DMS 273 (cell line): ENCODE measurements around the gene CNN2.

ENCODE experiments used
- DNase-seq: peaks from one replicate; lab custom pipeline; 2025; ENCODE audit not compliant: unreplicated experiment; lab: John Stamatoyannopoulos, UW

The CNN2 gene

DNA sequence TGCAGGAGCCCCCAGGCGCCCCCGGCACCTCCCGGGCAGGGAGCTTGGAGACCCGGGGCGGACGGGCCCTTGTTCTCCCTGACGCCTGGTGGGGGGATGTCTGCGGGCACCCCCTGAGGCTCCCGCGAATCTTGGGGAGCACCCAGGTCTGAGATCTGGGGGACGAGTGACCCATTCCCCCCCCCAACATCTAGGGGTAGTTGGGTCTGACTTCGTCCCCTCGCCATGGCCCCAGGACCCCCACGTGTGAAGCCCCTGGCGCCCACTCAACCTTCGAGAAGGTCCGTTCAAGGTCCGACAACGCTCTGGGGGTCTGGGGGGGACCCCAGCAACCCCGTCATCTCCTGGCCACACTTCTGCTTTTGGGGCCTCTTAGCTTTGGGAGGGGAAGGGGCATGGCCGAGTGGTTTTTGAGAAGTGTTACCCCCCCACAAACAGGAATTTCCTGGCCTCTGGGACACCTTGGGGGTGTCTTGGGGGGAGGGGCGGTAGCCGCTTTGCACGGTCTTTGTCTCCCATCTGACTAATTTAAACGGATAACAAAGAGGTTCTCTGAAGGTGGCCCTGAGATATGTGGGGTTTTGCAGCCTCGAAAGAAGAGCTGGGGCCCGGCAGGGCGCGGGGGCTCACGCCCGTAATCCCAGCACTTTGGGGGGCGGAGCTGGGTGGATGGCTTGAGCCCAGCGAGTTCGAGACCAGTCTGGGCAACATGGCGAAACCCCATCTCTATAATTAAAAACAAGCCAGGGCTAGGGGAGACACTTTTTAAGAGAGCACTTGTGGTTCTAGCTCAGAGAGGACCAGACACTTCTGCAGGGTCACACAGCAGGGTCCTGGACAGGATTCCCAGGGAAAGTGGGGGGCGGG, 608 bp downstream of the CNN2 start:
- no peak for DNase-seq

DNA sequence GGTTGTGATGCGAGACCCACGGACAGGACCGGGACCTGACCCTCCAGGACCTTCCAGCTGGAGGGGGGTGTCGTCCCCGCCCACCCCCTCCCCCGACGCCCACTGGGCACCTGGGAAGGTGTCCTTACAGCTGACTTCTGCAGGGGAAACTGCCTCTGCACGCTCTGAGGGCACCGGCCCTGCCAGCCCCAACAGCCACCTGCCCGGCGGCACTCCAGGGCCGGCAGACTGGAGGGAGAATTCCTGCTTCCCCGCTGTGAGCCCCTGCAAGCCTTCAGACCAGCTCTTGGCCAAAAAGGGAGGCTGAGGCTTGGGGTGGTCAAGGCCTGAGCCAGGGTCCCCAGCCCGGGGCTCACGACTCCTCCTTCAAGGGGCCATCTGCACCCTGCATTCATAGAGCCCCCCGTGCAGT, 1.2 kb downstream of the CNN2 start:
- DNase-seq, result peak; percentile 45

DNA sequence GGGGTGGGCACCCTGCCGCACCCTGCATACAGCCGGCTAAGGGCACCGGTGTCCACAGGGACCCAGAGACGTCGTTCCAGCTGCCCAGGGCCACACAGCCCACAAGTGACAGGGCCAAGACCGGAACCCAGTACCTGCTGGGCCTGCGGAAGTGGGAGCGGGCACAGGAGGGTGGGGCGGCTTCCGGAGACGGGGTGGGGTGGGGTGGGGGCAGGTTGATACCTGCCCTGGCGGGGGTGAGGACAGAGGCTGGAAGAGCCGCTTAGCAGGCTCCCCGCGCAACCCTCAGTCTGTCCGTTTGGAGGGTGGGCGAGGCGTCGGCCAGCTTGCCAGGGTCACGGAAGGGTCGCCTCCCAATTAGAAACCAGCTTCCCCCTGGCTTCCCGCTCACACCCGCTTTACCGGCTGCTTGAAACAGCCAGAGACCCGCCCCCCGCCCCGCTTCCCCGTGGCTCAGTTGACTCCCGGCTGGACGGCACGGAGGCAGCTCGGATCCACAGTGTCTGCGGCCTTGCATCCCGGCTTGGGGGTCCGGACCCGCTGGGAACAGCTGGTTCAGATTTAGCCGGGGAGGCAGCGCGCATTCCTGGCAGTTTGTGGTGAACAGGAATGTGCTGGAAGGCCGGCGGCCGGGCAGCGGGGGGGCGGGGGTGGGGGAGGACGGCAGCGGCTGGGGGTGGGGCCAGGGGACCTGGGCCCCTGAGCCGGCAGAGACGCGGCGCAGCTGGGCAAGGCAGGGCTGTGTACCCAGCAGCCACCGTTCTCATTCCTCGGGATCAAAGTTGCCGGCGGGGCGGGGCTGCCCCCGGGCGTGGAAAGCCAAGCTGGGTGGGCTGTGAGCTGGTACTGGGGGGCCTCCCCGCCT, 1.9 kb downstream of the CNN2 start:
- peak; percentile 78 for DNase-seq

DNA sequence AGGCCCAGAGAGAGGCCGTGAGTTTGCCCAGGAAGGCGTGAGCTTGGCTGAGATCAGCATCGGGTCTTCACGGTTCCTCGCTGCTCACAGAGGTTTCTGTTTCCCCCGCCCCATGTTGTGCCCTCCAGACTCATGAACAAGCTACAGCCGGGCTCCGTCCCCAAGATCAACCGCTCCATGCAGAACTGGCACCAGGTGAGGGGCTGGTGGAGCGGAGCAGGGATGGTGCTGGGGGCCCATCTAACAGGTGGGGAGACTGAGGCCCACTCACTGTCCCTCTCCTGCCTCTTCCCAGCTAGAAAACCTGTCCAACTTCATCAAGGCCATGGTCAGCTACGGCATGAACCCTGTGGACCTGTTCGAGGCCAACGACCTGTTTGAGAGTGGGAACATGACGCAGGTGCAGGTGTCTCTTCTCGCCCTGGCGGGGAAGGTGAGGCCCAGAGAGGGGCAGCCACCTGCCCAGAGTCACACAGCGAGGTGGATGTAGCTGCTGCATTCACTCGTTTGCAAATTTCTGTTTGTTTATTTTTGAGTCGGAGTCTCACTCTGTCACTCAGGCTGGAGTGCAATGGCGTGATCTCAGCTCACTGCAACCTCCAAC, 6.0 kb downstream of the CNN2 start:
- no peak for DNase-seq

DNA sequence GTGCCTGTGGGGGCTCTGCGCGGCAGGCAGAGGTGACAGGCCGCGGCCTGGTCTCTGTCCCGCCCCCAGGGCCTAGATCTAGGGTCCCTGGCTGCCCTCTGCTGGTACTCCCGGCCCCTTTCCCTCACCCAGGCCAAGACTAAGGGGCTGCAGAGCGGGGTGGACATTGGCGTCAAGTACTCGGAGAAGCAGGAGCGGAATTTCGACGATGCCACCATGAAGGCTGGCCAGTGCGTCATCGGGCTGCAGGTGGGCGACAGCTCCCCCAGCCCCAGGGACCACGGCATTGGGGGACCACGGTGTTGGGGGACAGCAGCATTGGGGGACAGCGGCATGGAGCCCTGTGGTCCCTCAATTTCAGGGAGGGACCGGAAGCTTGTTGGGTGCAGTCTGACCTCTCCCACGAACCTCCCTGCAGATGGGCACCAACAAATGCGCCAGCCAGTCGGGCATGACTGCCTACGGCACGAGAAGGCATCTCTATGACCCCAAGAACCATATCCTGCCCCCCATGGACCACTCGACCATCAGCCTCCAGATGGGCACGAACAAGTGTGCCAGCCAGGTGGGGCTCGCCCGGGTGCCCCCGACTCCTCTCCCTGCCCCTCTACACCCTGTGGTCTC, 9.7 kb downstream of the CNN2 start:
- DNase-seq, result no peak

DNA sequence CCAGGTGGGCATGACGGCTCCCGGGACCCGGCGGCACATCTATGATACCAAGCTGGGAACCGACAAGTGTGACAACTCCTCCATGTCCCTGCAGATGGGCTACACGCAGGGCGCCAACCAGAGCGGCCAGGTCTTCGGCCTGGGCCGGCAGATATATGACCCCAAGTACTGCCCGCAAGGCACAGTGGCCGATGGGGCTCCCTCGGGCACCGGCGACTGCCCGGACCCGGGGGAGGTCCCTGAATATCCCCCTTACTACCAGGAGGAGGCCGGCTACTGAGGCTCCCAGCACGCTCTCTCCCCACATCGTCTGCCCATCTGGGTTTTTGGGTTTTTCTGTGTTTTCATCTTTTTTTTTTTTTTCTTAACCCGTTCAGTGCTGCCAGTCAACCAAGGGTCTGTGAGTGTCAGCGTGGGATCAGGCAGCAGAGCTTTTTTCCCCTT, 11.2 kb downstream of the CNN2 start:
- no peak for DNase-seq

DNA sequence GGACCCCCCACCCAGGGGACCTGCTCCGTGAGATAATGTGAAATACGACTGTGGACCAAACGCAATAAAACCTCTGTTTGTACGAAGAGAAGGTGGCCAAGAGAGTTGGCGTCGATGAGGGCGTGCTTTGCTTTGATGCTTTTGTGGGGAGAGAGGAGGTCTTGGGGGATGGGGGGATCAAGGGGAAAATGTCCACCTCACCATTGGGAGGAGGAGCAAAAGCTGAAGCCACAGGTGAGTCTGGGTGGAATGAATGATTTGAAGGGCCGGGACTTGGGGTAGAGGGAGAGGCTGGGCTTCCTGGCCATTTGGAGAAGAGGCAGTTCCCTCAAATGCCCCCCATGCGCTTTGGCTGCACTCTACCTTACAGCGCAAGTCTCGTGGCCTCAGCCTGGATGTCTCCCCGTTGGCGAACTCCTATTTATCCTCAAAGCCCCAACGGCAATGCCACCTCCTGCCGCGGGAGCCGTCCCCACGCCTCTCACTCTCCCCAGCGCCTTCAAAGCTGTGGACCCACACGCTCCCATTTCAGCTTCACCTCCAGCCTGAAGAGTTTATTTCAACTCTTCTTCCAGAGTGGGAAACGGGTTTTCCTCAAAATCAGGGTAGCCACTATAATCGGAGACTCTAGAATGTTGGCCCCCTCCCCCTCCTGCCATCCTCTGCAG, 12.7 kb downstream of the CNN2 start:
- no peak for DNase-seq

DNA sequence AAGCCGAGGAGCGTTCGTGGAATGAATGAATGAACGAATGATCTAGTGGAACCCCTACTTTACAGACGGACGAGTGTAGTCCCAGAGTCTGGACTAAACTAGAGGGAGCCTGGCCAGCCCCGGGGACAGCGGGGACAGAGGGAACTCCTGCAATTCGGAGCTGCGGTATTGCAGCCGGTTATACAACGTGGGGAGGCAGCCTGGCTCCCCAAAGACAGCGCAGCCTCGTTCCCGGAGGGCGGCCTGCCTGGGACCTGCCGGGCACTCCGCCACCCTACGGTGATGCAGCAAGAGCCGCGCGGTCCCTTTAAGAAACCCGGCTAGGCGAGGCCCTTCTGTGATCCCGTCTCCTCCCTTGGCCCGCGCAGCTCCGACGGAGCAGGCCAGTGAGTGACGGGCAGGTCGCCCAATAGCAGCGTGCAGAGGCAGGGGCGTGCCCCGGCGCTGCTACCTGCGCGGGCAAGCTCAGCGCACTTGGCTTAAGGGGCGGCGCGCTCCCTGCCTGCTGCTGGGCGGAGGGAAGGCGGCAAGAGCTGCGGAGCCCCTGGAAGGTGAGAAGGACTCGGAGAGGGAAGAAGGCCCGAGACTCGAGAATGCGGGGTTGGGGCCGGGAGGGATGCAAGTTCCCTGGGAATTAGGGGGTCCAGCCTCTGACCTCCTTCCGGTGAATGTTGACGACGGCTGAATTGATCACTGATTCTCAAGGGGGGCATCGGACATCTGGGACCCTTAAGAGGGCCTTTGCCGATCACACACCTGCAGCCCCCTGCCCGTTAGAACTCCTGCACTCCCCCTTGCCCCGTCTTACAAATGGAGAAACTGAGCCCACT, 13.5 kb downstream of the CNN2 start, which contains the start of gene ABCA7:
TSS of gene ABCA7 (plus strand) at position 462 of the 830 bp plus-strand sequence. CDS start 1,255 bp downstream, outside the sequence.
- DNase-seq, result peak; percentile 99

DNA sequence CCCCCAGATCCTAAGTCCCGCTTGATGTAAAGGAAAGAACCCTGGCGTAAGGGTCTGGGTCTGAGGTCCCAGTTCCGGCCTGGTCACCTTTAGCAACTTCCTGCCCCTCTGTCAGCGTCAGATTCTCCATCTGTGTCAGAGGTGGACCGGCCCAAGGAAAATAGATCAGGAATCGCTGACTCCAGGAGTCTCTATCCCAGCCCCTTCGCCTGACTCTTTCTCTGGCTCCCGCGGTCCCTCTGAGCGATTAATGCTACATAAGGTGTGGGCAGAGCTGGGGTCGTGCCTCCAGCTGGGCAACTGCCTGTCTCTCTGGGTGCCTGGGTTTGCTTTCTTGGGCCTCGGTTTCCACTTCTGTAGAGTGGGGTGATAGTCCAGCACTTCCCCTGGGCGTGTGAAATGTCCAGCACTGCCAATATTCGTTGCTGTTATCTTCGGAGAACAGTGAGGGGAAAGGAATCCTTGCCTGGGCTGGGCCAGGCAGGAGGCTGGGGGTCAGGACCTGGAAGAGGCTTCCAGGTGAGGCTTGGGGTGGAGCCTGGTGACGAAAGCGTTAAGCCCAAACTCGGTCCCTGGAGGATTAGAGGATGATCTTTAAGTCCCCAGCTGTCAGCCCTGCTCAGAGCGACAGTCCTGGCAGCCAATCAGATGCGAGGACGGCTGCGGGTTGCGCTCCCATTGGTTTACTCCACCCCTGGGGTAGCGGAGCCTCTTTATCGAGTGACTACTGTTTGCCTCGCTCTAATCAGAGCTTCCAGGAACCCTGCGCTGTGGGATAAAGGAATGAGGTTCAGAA, 14.3 kb downstream of the CNN2 start:
- DNase-seq, result peak; percentile 97

DNA sequence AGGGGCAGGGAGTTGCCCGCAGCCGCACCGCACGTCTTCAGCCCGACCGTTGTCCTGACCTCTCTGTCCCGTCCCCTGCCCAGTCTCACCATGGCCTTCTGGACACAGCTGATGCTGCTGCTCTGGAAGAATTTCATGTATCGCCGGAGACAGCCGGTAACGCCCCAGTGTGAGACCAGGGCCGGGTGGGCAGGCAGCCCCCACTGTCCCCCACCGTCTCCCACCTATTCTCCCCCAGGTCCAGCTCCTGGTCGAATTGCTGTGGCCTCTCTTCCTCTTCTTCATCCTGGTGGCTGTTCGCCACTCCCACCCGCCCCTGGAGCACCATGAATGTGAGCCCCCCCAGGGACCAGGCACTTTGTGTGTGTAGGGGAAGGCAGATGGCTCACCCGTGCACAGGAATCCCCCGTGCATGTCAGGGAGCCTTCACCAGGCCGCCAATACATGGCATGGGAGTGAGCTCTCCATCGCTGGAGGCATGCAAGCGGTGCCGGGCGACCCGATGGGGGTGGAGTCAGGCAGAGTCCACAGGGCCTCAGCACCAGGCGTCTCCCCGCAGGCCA, 14.9 kb downstream of the CNN2 start:
- DNase-seq, result no peak

DNA sequence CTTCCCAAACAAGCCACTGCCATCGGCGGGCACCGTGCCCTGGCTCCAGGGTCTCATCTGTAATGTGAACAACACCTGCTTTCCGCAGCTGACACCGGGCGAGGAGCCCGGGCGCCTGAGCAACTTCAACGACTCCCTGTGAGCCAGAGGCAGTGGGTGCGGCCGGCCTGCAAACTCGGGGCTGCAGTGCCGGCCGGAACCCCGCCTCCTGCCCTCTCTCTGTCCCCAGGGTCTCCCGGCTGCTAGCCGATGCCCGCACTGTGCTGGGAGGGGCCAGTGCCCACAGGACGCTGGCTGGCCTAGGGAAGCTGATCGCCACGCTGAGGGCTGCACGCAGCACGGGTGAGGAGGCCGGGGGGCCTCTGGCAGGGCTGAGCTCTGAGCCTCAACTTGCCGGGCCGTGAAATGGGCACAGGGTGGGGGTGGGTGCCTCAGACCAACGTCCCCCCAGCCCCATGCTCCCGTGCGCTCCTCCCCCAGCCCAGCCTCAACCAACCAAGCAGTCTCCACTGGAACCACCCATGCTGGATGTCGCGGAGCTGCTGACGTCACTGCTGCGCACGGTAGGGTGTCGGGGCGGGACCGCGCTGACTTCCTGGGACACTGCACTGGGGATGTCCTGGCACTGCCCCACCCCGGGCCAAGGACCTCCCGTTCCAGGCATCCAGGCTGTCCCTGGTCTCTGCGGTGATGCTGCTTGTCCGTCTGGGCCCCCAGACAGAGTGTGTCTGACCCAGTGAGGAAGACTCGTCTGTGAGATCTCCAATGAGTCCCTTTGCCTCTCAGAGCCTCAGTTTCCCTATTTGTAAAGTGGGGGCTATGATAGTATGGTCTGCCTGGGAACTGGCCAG, 15.7 kb downstream of the CNN2 start:
- peak; percentile 83 for DNase-seq

DNA sequence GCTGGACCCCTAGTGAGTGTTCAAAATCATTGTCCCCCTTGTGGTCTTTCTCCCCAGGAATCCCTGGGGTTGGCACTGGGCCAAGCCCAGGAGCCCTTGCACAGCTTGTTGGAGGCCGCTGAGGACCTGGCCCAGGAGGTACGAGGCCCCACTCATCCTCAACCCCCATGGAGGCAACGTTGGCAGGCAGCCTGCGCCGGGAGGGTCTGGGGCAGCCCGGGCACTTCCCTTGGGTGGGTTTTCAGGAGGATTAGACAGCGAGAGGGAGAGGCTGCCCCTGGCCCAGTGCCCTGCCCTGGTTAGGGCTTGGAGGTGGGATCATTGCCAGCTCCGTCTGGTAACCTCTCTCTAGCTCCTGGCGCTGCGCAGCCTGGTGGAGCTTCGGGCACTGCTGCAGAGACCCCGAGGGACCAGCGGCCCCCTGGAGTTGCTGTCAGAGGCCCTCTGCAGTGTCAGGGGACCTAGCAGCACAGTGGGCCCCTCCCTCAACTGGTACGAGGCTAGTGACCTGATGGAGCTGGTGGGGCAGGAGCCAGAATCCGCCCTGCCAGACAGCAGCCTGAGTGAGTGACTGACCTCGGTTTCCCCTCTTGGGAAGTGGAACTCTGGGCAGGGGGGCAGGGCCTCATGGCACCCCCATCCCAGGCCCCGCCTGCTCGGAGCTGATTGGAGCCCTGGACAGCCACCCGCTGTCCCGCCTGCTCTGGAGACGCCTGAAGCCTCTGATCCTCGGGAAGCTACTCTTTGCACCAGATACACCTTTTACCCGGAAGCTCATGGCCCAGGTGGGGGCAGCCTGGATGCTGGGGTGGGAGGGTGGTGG, 16.5 kb downstream of the CNN2 start:
- peak; percentile 92 for DNase-seq

DNA sequence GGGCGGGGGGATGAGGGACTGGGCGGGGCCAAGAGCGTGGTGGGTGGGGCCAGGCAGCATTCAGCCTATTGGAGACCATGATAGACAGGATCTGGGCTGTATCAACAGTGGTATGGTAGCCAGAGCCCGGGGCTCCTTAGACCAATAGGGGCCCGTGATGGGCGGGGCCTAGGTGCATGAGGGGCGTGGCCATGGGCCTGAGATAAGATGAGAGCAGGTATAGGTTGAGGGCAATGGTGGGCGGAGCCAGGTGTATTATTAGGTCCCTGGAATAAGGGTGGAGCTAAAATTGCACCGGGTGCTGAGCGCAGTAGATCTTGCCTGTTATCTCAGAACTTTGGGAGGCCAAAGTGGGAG, 18.8 kb downstream of the CNN2 start:
- peak; percentile 69 for DNase-seq

DNA sequence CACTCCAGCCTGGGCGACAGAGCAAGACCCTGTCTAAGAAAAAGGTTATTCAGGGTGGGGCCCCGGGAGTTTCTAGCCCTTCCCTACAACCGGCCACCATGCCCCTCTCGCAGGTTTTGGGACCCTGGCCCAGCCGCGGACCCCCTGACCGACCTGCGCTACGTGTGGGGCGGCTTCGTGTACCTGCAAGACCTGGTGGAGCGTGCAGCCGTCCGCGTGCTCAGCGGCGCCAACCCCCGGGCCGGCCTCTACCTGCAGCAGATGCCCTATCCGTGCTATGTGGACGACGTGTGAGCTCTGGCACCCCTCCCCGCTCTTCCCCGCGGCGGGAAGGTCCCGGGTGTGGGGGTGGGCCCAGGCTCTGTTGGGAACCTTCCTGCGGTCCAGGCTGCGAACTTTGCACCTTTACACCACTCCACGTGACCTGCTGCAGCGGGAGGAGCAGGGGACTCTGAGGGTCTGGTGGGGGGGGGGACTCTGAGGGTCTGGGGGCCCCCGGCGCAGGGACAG, 19.8 kb downstream of the CNN2 start:
- no peak for DNase-seq

DNA sequence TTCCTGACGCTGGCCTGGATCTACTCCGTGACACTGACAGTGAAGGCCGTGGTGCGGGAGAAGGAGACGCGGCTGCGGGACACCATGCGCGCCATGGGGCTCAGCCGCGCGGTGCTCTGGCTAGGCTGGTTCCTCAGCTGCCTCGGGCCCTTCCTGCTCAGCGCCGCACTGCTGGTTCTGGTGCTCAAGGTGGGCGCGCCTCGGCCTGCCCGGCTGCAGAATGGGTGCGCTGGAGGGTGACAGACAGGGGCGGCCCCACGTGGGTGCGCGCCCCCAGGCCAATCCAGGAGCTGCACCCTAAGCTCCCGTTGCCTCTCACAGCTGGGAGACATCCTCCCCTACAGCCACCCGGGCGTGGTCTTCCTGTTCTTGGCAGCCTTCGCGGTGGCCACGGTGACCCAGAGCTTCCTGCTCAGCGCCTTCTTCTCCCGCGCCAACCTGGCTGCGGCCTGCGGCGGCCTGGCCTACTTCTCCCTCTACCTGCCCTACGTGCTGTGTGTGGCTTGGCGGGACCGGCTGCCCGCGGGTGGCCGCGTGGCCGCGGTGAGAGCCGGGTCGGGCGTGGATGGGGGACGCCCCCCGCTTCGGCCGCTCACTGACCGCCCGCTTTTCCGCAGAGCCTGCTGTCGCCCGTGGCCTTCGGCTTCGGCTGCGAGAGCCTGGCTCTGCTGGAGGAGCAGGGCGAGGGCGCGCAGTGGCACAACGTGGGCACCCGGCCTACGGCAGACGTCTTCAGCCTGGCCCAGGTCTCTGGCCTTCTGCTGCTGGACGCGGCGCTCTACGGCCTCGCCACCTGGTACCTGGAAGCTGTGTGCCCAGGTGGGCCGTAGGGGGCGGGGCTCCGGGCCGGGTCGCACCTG, 20.7 kb downstream of the CNN2 start:
- no peak for DNase-seq

DNA sequence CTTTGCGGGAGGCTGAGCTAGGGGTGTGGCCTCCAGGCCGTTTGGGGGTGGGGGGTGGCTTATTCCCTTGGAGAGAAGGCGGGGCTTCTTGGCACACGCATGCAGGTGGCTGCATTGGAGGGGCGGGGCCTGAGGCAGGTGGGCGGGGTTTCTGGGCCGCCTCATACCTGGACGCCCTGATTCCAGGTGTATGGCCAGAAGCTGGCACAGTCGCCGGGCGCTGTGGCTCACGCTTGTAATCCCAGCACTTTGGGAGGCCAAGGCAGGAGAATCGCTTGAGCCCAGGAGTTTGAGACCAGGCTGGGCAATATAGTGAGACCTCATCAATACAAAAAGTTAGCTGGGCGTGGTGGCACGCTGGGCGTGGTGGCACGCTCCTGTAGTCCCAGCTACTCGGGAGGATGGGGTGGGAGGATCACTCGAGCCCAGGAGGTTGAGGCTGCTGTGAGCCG, 21.3 kb downstream of the CNN2 start:
- DNase-seq, result no peak
